Activated B cell treated with CpG ODN at 0.5 μM for 24 hours (primary cell): ENCODE results near the gene FAM78A. TPM values are rescaled to one million over a fixed set of nuclear protein-coding genes. Genes with fewer than 3 reads are reported as not detected.

Experiments
- ATAC-seq: fragments of 200-7000 bp; cut with Tn5 transposase; one replicate; pipeline ENCODE4 v1.10.0; 2021; ENCODE audit warnings: low read depth, mild to moderate bottlenecking, moderate library complexity
- CTCF ChIA-PET: fragments of 350-600 bp; sonication (Branson Sonifier 250); formaldehyde crosslinking; loops from one replicate; lab custom pipeline; 2021; ENCODE audit warnings: antibody characterized with exemption; lab: Charles Lee
- POLR2A ChIA-PET: fragments of 350-600 bp; sonication (Branson Sonifier 250); formaldehyde crosslinking; loops from one replicate; lab custom pipeline; 2021; ENCODE audit warnings: antibody characterized with exemption; lab: Charles Lee
- DNase-seq: peaks from one replicate; pipeline ENCODE4 v3.0.0; 2022
- H3K27ac Mint-ChIP-seq: one replicate; pipeline ENCODE4 v1.8.0; 2020; ENCODE audit warnings: mixed read lengths
- H3K27me3 Mint-ChIP-seq: one replicate; pipeline ENCODE4 v1.8.0; 2021; ENCODE audit warnings: mixed read lengths
- H3K36me3 Mint-ChIP-seq: one replicate; pipeline ENCODE4 v1.8.0; 2021; ENCODE audit warnings: low read depth, mixed read lengths
- H3K4me1 Mint-ChIP-seq: one replicate; pipeline ENCODE4 v1.8.0; 2021; ENCODE audit warnings: mixed read lengths
- H3K4me3 Mint-ChIP-seq: one replicate; pipeline ENCODE4 v1.8.0; 2020; ENCODE audit warnings: mild to moderate bottlenecking, mixed read lengths
- H3K9me3 Mint-ChIP-seq: one replicate; pipeline ENCODE4 v1.8.0; 2020; ENCODE audit warnings: mixed read lengths
- CTCF ChIP-seq: fragments of 200-600 bp; IDR thresholded peaks from one replicate; pipeline ENCODE4 v1.8.0; 2022; ENCODE audit warnings: antibody characterized with exemption, mild to moderate bottlenecking
- intact Hi-C: fragments of 100-400 bp; cut with micrococcal nuclease; formaldehyde crosslinking; loops from one replicate; pipeline ENCODE4 v1.15.1; 2024
- total RNA-seq: library from RNA; stranded (reverse); gene quantifications from 2 replicates; pipeline ENCODE4 v1.2.3, GENCODE V29; 2022

Gene FAM78A
- 20.6 and 22.9 TPM in 2 replicates for total RNA-seq

- TF ChIP-seq CTCF: no peak
- DNase-seq (peak; percentile 61), ATAC-seq (peak; percentile 18)
- Mint-ChIP-seq H3K4me1 (peaks cover 45% of the 10 kb centered on the region), H3K36me3 (peaks cover 20% of the 10 kb centered on the region), H3K9me3 (no peaks in the 10 kb centered on the region), H3K4me3 (peak within 1 kb of the TSS; percentile 98), H3K27me3 (peaks cover 3% of the 10 kb centered on the region), H3K27ac (peak within 1 kb of the TSS; percentile 98)
- ChIA-PET POLR2A (interaction anchor here (0.6 to 17.5 kb wide), 9 partner anchors 10 to 490 kb away, joined by 3 to 593 read pairs (median 6); partner anchors contain the start of genes NUP214 and PLPP7), CTCF (interaction anchor here (1.0 to 2.1 kb wide), 7 partner anchors 20 to 99 kb away, joined by 3 to 9 read pairs (median 5); no protein-coding TSS in a partner anchor)
- intact Hi-C loops: loop anchor here (1.0 to 10.0 kb wide), 4 partner anchors 24 to 449 kb away; no protein-coding TSS in a partner anchor
Measured at GRCh38 chr9:131276094-131276888, at the start of gene FAM78A. Gene FAM78A, minus strand, starts transcription at chr9:131276510. Its CDS starts 331 bp downstream, at chr9:131276179.

GRCh38 chr9:131324736-131325679 lies 48.7 kb upstream of the FAM78A start:
- H3K9me3 Mint-ChIP-seq: no peaks in the 10 kb centered on the region
- no peaks in the 10 kb centered on the region for H3K4me1 Mint-ChIP-seq
- H3K27ac Mint-ChIP-seq: no peak overlapping the region
- TF ChIP-seq CTCF: no peak
- intact Hi-C loops: no loop called here
- DNase-seq (no peak), ATAC-seq (no peak)
- no peaks in the 10 kb centered on the region for H3K27me3 Mint-ChIP-seq
- no peaks in the 10 kb centered on the region for H3K36me3 Mint-ChIP-seq
- POLR2A ChIA-PET: no interaction called here
- CTCF ChIA-PET: interaction anchor here (0.6 to 1.0 kb wide), 2 partner anchors 11 to 1356 kb away, joined by 3 read pairs; no protein-coding TSS in a partner anchor
- H3K4me3 Mint-ChIP-seq: no peak overlapping the region

GRCh38 chr9:131323629-131324028 lies 47.3 kb upstream of the FAM78A start:
- Mint-ChIP-seq H3K4me1 (no peaks in the 10 kb centered on the region), H3K27me3 (no peaks in the 10 kb centered on the region), H3K36me3 (no peaks in the 10 kb centered on the region), H3K27ac (no peak overlapping the region), H3K4me3 (no peak overlapping the region), H3K9me3 (no peaks in the 10 kb centered on the region)
- intact Hi-C loops: no loop called here
- ChIA-PET CTCF (interaction anchor here (1.2 kb wide), 1 partner anchor 13 kb away, joined by 5 read pairs; no protein-coding TSS in a partner anchor), POLR2A (no interaction called here)
- ATAC-seq (no peak), DNase-seq (no peak)
- no peak for TF ChIP-seq CTCF

- DNase-seq (no peak), ATAC-seq (no peak)
- Mint-ChIP-seq H3K27ac (no peak overlapping the region), H3K9me3 (no peaks in the 10 kb centered on the region), H3K27me3 (peaks cover 8% of the 10 kb centered on the region), H3K4me1 (no peaks in the 10 kb centered on the region), H3K4me3 (no peak overlapping the region), H3K36me3 (no peaks in the 10 kb centered on the region)
- intact Hi-C loops: no loop called here
- CTCF ChIA-PET: no interaction called here
- no peak for TF ChIP-seq CTCF
- POLR2A ChIA-PET: no interaction called here
Measured at GRCh38 chr9:131320031-131320685, 43.8 kb upstream of the FAM78A start.
